Myocyte (in vitro differentiated cells): ENCODE data around the gene NUDT19. TPM values are rescaled to one million over a fixed set of nuclear protein-coding genes. Genes with fewer than 3 reads are reported as not detected.
"Not testable (repeated sequence)": the region's sequence is repeated elsewhere in the genome, so short reads cannot be mapped to it uniquely, and the experiment has no call there.

Experiments used
- DNase-seq: peaks from one replicate; pipeline ENCODE4 v3.0.0-alpha.2; 2012; ENCODE audit warnings: low read depth
- total RNA-seq: library from RNA; depleted of rRNA; stranded (reverse); fragments of >200 nt; gene quantifications from 2 replicates; pipeline ENCODE4 v1.2.3, GENCODE V29; 2014

The NUDT19 gene
- total RNA-seq, 1 donor from 2014 or later = 21.1 TPM

DNA sequence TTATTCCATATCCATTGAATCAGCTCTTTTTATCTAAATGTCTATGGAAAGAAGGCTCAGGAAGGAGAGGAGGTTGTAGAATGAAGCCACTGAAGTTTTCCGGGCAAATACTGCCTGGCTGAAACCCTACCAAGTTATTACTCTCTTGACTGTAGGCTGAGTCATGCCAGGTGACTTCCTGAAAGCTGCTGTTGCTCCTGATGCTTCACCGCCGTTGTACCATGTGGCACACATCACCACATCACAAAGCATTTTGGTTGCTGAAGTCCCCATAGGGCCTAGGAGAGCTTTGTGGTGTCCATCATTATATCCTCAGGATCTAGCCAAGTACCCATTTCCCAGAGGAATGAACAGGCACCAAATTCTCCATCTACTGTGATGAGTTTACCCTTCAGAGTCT is 16.8 kb downstream of the NUDT19 start:
- no peak for DNase-seq

GRCh38 chr19:32709032-32709431 is 17.4 kb downstream of the NUDT19 start:
- DNase-seq = no peak

DNA sequence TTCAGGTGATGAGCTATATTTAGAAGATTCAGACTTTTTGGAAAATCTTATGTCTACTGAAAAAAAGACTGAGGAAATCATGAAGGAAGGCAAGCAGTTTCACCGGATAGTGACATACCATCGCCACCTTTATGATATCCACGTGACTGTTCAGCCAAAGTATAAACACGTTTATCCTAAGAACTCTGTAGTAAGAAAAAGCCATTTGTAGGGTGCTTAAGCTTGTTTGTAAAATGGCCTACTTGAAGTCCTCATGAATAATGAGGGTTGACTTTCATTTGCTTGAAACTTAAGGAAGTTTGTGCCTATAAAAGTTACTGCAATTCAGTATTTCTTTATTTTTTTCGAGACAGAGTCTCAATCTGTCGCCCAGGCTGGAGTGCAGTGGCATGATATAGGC is 20.1 kb downstream of the NUDT19 start:
- no peak for DNase-seq

DNA sequence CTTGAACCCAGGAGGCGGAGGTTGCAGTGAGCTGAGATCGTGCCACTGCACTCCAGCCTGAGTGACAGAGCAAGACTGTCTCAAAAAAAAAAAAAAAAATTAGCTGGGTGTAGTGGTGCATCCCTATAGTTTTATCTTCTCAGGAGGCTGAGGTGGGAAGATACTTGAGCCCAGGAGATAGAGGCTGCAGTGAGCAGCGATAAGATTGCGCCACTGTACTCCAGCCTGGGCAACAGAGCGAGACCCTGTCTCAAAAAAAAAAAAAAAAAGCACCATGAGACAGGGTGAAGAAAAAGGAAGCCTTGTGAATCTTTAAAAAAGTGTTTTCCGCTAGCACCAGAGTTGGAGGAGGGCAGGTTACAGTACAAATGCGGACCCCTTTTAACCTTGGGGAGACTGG is 24.6 kb downstream of the NUDT19 start:
- DNase-seq = not testable (repeated sequence)

DNA sequence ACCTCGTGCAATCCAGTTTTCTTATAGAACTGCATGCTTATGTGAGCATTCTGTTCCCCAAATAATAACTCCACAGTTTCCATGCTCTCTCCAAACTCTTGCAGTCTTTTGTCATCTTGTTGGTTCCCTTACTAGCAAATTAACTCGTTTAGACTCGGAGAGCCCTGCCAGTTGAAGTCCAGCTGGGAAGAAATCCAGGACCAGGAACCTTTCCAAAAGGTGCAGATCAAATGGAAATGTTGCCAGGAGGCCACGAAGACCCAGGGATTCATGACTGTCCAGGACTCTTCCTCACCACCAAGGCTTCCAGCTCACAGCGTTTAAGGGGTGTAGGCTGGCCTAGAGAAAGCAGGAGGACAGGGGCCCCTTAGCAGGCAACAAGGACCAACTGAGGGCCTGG is 25.9 kb downstream of the NUDT19 start:
- no peak for DNase-seq

DNA sequence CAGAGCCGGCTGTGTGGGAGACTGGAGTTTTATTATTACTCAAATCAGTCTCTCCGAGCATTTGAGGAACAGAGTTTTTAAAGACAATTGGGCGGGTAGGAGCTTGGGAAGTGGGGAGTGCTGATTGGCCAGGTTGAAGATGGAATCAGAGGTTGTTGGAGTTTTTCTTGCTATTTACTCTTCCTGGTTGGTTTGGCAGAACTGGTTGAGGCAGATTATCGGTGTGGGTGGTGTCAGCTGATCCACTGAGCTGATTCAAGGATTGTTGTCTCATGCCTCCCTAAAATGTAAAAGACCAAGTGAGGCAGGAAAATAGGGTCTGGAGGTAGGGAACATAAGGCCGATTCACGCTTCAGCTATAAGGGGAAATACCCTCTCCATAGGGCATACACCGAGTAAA is 26.7 kb downstream of the NUDT19 start:
- DNase-seq = no peak

- no peak for DNase-seq
Observed at GRCh38 chr19:32719611-32720059, 28.0 kb downstream of the NUDT19 start, which contains the start of gene TDRD12. Gene TDRD12, plus strand, starts transcription at chr19:32719767. Its CDS starts 306 bp downstream, at chr19:32720073.

DNA sequence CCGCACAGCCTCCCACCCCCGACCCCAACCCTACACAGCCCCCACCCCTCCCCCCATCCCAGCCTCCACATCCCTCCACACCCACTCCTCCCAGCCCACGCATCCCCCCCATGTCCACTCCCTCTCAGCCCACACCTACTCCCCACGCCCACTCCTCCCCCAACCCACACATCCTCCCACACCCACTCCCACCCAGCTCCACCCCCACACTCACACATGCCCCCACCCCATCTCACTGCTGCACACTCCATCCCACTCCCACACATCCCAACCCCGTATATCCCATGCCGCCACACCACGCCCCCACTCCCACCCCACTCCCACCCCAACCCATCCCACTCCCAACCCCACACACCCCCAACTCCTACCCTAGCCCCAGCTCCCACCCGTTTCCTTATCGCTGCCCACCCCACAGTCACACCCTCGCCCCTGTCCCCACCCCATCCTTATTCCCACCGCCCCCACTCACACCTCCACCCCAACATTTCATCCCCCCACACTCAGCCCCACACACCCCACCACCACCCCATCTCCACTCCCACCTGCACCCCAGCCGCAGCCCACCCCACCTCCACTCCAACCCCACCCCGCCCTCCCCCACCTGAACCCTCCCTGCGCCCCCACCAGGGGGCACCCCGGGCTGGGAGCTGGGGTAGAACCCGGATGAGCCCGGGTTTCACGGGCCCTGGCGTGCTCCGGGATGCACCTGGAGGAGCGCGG is 28.8 kb downstream of the NUDT19 start:
- no peak for DNase-seq

GRCh38 chr19:32720936-32721250 is 29.3 kb downstream of the NUDT19 start:
- DNase-seq = no peak

DNA sequence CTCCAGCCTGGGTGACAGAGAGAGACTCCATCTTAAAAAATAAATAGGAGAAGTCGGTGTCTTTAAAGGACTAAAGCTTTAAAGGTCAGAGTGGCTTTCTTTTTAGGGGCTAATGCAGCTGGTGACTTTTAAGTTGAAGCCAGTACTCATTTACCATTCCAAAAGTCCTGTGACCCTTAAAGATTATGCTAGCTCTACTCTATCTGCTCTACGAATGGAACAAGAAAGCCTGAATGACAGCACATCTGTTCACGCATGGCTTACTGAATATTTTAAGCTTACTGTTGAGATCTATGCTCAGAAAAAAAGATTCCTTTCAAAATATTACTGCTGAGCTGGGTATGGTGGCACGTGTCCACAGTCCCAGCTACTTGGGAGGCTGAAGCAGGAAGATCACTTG is 44.3 kb downstream of the NUDT19 start:
- DNase-seq = no peak

DNA sequence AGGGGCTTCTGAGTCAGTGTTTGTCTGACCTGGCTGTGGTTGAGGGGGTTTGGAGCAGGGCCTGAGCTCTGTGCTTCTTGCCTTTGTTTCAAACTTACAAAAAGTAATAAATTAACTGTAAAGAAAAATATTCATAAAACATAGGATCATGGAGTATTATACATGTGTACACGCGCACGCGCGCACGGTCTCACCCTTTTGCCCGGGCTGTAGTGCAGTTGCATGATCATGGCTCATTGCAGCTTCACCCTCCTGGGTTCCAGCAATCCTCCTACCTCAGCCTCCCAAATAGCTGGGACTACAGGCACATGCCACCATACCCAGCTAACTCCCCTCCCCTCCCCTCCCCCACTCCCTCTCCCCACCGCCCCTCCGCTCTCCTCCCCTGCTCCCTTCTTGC is 51.4 kb downstream of the NUDT19 start:
- no peak for DNase-seq

DNA sequence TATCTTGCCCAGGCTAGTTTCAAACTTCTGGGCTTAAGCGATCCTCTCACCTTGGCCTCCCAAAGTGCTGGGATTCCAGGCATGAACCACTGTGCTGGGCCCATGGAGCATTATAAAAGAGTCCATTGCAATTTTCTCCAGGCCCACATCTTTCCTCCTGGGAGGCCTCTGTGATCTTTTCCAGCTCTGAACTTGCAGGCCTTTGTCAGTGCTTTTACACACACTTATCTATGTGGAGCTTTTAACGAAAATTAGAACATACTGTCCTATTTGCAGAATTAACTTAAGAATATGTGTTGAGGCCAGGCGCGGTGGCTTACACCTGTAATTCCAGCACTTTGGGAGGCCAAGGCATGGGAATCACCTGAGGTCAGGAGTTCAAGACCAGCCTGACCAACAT is 51.8 kb downstream of the NUDT19 start:
- no peak for DNase-seq

DNA sequence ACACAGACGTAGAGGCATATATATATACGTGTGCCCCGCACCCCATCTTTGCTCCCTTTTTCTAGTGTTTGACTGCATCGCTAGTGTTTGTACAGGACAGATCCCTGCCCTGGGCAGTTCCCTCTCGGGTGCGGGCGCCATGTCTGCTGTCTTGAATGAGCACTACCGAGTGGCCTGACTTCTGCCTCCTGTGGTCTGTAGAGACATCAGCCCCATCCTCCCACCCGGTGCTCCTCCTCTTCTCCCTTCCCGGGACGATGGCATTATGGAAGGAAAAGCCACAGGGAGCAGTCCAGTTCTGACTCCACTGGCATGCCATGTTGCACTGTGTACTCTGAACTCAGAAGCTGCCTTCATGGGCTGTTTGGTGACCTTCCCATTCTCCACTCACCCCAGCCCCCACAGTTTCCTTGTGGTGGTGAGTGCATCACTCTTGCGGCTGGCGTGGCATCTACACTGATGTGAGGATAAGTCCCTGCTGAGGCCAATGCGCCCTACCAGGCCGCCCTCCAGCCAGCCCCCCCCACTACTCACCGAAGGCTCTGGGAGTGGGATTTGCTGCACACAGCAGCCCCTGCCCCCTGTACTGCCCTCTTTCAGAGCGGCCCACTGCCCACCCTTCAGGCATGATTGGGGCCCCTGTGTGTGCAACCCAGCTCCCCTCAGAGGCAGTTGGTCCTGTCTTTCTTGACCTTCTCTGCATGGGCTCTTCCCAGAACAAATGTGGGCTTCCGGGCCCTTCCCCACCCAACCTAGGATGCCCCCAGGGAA is 53.1 kb downstream of the NUDT19 start:
- no peak for DNase-seq

DNA sequence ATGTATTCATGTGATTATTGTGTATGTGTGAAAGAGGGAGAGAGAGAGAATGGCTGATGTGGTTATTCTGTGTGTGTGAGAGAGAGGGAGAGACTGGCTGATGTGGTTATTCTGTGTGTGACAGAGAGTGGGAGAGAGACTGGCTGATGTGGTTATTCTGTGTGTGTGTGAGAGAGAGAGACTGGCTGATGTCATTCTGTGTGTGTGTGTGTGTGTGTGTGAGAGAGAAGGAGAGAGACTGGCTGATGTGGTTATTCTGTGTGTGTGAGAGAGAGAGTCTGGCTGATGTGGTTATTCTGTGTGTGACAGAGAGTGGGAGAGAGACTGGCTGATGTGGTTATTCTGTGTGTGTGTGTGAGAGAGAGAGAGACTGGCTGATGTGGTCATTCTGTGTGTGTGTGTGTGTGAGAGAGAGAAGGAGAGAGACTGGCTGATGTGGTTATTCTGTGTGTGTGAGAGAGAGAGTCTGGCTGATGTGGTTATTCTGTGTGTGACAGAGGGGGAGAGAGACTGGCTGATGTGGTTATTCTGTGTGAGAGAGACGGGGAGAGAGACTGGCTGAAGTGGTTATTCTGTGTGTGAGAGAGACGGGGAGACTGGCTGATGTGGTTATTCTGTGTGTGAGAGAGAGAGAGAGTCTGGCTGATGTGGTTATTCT is 54.1 kb downstream of the NUDT19 start:
- DNase-seq = peak; percentile 47

DNA sequence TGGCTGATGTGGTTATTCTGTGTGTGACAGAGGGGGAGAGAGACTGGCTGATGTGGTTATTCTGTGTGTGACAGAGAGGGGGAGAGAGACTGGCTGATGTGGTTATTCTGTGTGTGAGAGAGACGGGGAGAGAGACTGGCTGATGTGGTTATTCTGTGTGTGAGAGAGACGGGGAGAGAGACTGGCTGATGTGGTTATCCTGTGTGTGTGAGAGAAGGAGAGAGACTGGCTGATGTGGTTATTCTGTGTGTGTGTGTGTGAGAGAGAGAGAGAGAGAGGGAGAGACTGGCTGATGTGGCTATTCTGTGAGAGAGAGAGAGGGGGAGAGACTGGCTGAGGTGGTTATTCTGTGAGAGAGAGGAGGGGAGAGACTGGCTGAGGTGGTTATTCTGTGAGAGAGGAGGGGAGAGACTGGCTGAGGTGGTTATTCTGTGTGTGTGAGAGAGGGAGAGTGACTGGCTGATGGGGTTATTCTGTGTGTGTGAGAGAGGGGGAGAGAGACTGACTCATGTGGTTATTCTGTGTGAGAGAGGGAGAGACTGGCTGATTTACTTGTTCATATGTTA is 55.1 kb downstream of the NUDT19 start:
- peak; percentile 31 for DNase-seq

DNA sequence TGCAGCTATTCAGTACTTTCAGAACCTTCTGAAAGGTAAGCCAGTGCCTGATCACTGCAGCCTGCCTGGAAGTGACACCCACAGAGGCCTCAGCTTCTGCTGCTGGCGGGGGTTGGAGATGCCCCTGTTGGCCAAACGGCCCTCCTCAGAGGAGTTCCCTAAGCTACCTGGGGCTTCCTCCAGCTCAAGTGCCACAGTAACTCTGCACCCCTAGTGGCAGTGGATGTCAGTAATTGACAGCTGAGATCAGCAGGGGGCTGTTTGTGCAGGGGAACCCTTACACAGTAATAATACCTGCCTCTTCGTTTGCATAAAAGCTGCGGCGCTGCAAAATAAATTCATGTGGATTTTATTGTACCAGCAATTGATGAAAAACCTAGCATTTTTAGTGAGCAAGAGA is 56.9 kb downstream of the NUDT19 start:
- no peak for DNase-seq

DNA sequence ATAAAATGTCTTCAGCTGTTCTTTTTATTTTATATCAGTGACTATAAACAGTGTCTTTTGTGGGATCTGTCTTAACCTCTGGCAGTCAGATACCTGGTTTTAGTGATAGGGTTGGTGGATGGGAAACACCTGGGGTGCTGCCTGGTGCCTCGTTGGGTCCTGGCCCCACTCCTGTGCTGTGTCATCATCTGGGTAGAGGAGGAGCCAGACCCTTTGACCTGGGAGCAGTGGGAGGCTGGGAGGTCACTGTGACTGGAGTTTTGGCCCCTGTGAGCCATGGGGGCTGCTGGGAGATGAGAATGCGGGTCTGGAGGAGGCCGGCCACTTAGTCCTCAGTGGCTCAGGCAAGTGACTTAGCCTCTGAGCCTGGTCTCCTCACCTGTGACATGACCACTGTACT is 57.3 kb downstream of the NUDT19 start:
- no peak for DNase-seq

DNA sequence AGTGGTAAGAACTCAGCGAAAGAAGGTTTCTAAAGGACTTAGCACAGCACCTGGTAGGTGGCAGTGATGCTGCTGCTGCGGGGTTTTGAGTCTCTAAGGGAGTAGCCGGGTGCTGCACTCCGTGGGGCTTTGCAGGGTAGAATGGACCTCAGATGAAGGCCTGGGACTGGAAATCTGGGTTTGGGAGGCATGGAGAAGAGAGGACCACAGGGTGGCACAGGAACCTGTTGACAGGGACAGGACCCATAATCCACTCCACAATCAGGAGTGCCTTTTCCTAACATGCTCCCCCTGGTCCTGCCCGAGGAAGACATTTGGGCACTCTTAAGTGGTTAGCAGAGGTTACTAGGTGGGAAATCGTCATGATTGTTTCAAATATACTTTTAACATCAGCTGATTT is 57.7 kb downstream of the NUDT19 start:
- no peak for DNase-seq

DNA sequence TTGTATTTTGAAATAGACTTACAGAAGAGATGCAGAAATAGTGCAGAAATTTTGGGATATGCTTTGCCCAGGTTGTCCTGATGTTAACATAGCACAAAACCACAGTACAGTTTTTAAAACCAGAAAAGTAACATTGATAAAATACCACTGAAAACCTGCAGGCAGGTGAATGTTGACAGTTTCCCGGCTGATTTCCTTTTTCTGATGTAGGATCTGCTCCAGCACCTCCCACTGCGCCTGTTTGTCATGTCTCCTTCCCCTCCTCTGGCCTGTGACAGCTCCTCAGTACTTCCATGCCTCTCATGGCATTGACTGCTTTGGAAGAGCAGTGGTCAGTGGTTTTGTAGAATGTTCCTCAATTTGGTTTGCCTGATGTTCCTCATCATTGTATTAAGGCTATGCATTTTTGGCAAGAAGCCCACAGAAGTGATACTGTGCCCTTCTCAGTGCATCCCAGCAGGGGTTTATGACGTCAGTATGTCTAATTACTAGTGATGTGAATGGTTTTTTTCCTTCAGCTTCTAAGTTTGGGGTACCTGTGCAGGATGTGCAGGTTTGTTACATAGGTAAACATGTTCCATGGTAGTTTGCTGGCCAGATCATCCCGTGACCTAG is 58.9 kb downstream of the NUDT19 start:
- no peak for DNase-seq

DNA sequence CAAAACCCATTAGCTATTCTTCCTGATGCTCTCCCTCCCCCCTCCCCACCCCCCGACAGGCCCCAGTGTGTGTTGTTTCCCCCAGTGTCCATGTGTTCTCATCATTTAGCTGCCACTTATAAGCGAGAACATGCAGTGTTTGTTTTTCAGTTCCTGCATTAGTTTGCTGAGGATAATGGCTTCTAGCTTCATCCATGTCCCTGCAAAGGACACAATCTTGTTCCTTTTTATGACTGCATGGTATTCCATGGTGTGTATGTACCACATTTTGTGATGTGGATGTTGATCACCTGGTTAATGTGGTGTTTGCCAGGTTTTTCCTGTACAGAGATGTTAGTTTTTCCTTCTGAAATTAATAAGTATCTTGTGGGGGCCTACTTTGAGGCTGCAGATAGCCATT is 59.4 kb downstream of the NUDT19 start:
- DNase-seq = no peak

- no peak for DNase-seq
Observed at GRCh38 chr19:32757189-32757588, 65.6 kb downstream of the NUDT19 start.
